ENCODE data around the gene SPPL3.

Gene SPPL3

GRCh38 chr12:120904197-120904773 is at the start of gene SPPL3 (continued):
- TF ChIP-seq ZBTB26 (tag by site-specific recombination; optimal IDR thresholded peaks at IDR 0.05): peak; percentile 84
- no peak for TF ChIP-seq ZNF132 (tag by site-specific recombination; IDR thresholded peaks at IDR 0.05; ENCODE audit: borderline replicate concordance)
- peak; percentile 37; the same call in 1 of the 2 replicates for TF ChIP-seq ZNF398 (tag by site-specific recombination; IDR thresholded peaks at IDR 0.05)
- TF ChIP-seq ZNF121 (tag by site-specific recombination; IDR thresholded peaks at IDR 0.05): no peak
- peak; percentile 96 for TF ChIP-seq TSHZ1 (tag by site-specific recombination; IDR thresholded peaks at IDR 0.05; ENCODE audit: borderline replicate concordance)
- peak; percentile 65; the same call in 1 of the 2 replicates for TF ChIP-seq ZBTB10 (tag by site-specific recombination; IDR thresholded peaks at IDR 0.05)
- peak; percentile 74; the same call in 1 of the 2 replicates for TF ChIP-seq ZNF24 (tag by site-specific recombination; IDR thresholded peaks at IDR 0.05)
- no peak for TF ChIP-seq TCF7L2 (IDR thresholded peaks at IDR 0.05; ENCODE audit: borderline replicate concordance, low read depth, low read length)
- TF ChIP-seq ZNF366 (tag by site-specific recombination; conservative IDR thresholded peaks at IDR 0.05): no peak
- TF ChIP-seq ZNF26 (tag by site-specific recombination; IDR thresholded peaks at IDR 0.05): no peak
- peak; percentile 24 for TF ChIP-seq ZBTB8A (tag by site-specific recombination; IDR thresholded peaks at IDR 0.05)
- TF ChIP-seq ZNF670 (tag by site-specific recombination; IDR thresholded peaks at IDR 0.05; ENCODE audit: low read depth): no peak
- TF ChIP-seq ATF2 (tag by site-specific recombination; IDR thresholded peaks at IDR 0.05; ENCODE audit: low read depth): no peak
- no peak for TF ChIP-seq ZNF645 (tag by site-specific recombination; IDR thresholded peaks at IDR 0.05)
- no peak for TF ChIP-seq ZNF184 (tag by site-specific recombination; IDR thresholded peaks at IDR 0.05)
- TF ChIP-seq ZNF280D (tag by site-specific recombination; IDR thresholded peaks at IDR 0.05): no peak
- no peak for TF ChIP-seq YY2 (tag by site-specific recombination; IDR thresholded peaks at IDR 0.05)
- no peak for TF ChIP-seq ZNF585B (tag by site-specific recombination; IDR thresholded peaks at IDR 0.05)
- TF ChIP-seq ZBTB17 (tag by site-specific recombination; IDR thresholded peaks at IDR 0.05): peak; percentile 71
- no peak for TF ChIP-seq ZNF350 (tag by site-specific recombination; IDR thresholded peaks at IDR 0.05)
- no peak for TF ChIP-seq BCL11B (tag by site-specific recombination; IDR thresholded peaks at IDR 0.05; ENCODE audit: low read depth)
- no peak for TF ChIP-seq ZNF426 (tag by site-specific recombination; IDR thresholded peaks at IDR 0.05)

All from HEK293 (cell line).